HepG2 (cell line): ENCODE data around the gene COA5. TPM values are rescaled to one million over a fixed set of nuclear protein-coding genes. Genes with fewer than 3 reads are reported as not detected.

Source experiments
- CENPT ChIP-seq: sonication (generic); formaldehyde crosslinking; IDR thresholded peaks from 2 replicates; pipeline ENCODE4 v1.8.0; 2022; ENCODE audit warnings: low read depth, mild to moderate bottlenecking, moderate library complexity, missing genetic modification reagents
- GMEB1 ChIP-seq: sonication (generic); formaldehyde crosslinking; IDR thresholded peaks from 2 replicates; pipeline ENCODE4 v1.5.1; 2020; ENCODE audit warnings: missing genetic modification reagents, mild to moderate bottlenecking, borderline replicate concordance
- JUN ChIP-seq: sonication (generic); formaldehyde crosslinking; IDR thresholded peaks from 2 replicates; pipeline ENCODE4 v1.4.0; 2020; ENCODE audit warnings: mild to moderate bottlenecking, missing genetic modification reagents
- MIER2 ChIP-seq: IDR thresholded peaks from 2 replicates; pipeline ENCODE4 v1.6.1; 2016; ENCODE audit warnings: missing biosample characterization, missing genetic modification reagents
- MYPOP ChIP-seq: sonication (generic); formaldehyde crosslinking; IDR thresholded peaks from 2 replicates; pipeline ENCODE4 v1.8.1; 2023; ENCODE audit warnings: mild to moderate bottlenecking, moderate library complexity, missing genetic modification reagents
- PHF21A ChIP-seq: sonication (generic); formaldehyde crosslinking; IDR thresholded peaks from 2 replicates; pipeline ENCODE4 v1.5.0; 2020; ENCODE audit warnings: mild to moderate bottlenecking, missing genetic modification reagents
- ZNF207 ChIP-seq: fragments of 450-650 bp; IDR thresholded peaks from 2 replicates; pipeline ENCODE4 v1.6.1; 2016; ENCODE audit warnings: antibody characterized with exemption, borderline replicate concordance
- ZNF407 ChIP-seq: sonication (generic); formaldehyde crosslinking; IDR thresholded peaks from one replicate; pipeline ENCODE4 v1.5.1; 2020; ENCODE audit warnings: mild to moderate bottlenecking, missing genetic modification reagents; ENCODE audit errors: not compliant biosample characterization
- ZNF570 ChIP-seq: sonication (generic); formaldehyde crosslinking; IDR thresholded peaks from 2 replicates; pipeline ENCODE4 v1.4.0; 2020; ENCODE audit warnings: mild to moderate bottlenecking, missing genetic modification reagents, borderline replicate concordance
- ZNF619 ChIP-seq: sonication (generic); formaldehyde crosslinking; IDR thresholded peaks from 2 replicates; pipeline ENCODE4 v1.4.0; 2020; ENCODE audit warnings: mild to moderate bottlenecking, missing genetic modification reagents
- ZNF704 ChIP-seq: sonication (generic); formaldehyde crosslinking; IDR thresholded peaks from 2 replicates; pipeline ENCODE4 v1.8.1; 2023; ENCODE audit warnings: mild to moderate bottlenecking, inconsistent platforms, moderate library complexity, missing genetic modification reagents, borderline replicate concordance
- ZNF781 ChIP-seq: sonication (generic); formaldehyde crosslinking; IDR thresholded peaks from 2 replicates; pipeline ENCODE4 v1.5.1; 2020; ENCODE audit warnings: borderline replicate concordance, mild to moderate bottlenecking, missing genetic modification reagents; ENCODE audit errors: not compliant biosample characterization
- ZNF800 ChIP-seq: sonication (generic); formaldehyde crosslinking; IDR thresholded peaks from 2 replicates; pipeline ENCODE4 v1.4.0; 2020; ENCODE audit warnings: missing genetic modification reagents
- polyA plus RNA-seq, 8 experiments: library from polyadenylated mRNA; depleted of rRNA in 3 of 8; stranded (reverse) in 7 of 8; unstranded in 1 of 8; fragments of >200 nt; fragmentation: Illumina TruSeq in 4 of 8; extraction: Trizol in 4 of 8; gene quantifications; 2 replicates each; pipeline versions ENCODE4 v1.2.1 to v1.2.3, GENCODE V29; 2011 to 2016; ENCODE audit warnings: low read depth in 4 of 8, missing spikeins in 1 of 8, mixed read lengths in 1 of 8; ENCODE audit not compliant: insufficient read depth in 1 of 8
- total RNA-seq, 5 experiments: library from RNA; depleted of rRNA; stranded (reverse); fragments of >200 nt; fragmentation: Illumina TruSeq; extraction: Trizol; gene quantifications; 2 replicates each; pipeline ENCODE4 v1.2.3, GENCODE V29; 2016; ENCODE audit warnings: low read depth in 1 of 5

Gene COA5
- total and polyA plus RNA-seq, 2 of the 13 experiments (the other 11 are each of a cell fraction or from before 2014, with no cell fraction given) = 43.6 to 64.5 TPM

GRCh38 chr2:98583816-98584618 is 24.3 kb downstream of the COA5 start (continued):
- 0 out of 2 replicates have a peak, but pooled peaks have one; percentile 21 for TF ChIP-seq ZNF704
- no peak for TF ChIP-seq ZNF800
- peak; percentile 60; the same call in 1 of the 2 replicates for TF ChIP-seq GMEB1 (CRISPR knock-in tag)
- TF ChIP-seq MIER2 = peak; percentile 72
- TF ChIP-seq ZNF570 (CRISPR knock-in tag) = no peak
- no peak for TF ChIP-seq CENPT (CRISPR knock-in tag)
- TF ChIP-seq MYPOP (CRISPR knock-in tag) = 0 out of 2 replicates have a peak, but pooled peaks have one; percentile 14
- peak; percentile 43; the same call in 1 of the 2 replicates for TF ChIP-seq ZNF619 (CRISPR knock-in tag)
- TF ChIP-seq ZNF207 = no peak
- no peak for TF ChIP-seq ZNF781 (CRISPR knock-in tag)
- TF ChIP-seq JUN (CRISPR knock-in tag) = peak; percentile 10; the same call in 1 of the 2 replicates
- peak; percentile 45 for TF ChIP-seq ZNF407 (CRISPR knock-in tag)
- peak; percentile 66; the same call in 1 of the 2 replicates for TF ChIP-seq PHF21A (CRISPR knock-in tag)
